ENCODE measurements around the gene NR2F1-AS1. TPM values are rescaled to one million over a fixed set of nuclear protein-coding genes. Genes with fewer than 3 reads are reported as not detected.

The NR2F1-AS1 gene
- total RNA-seq, 1 experiment from 2014 or later = 1.5 TPM

GRCh38 chr5:93433422-93433821, 147.6 kb downstream of the NR2F1-AS1 start:
- Mint-ChIP-seq H3K27me3 (ENCODE audit: low read depth) (no peaks in the 10 kb centered on the region), H3K4me3 (no peak overlapping the region), H3K9me3 (no peaks in the 10 kb centered on the region), H3K4me1 (peaks cover 9% of the 10 kb centered on the region), H3K36me3 (no peaks in the 10 kb centered on the region), H3K27ac (no peak overlapping the region)
- ATAC-seq (no peak), DNase-seq (ENCODE audit: low spot score) (no peak)
- CTCF ChIA-PET = no interaction called here
- POLR2A ChIA-PET = no interaction called here
- TF ChIP-seq ZNF416 (CRISPR knock-in tag; IDR thresholded peaks at IDR 0.05) = no peak
- no peak for TF ChIP-seq CDX4 (CRISPR knock-in tag; IDR thresholded peaks at IDR 0.05; ENCODE audit: borderline replicate concordance)
- no peak for TF ChIP-seq USF1 (CRISPR knock-in tag; IDR thresholded peaks at IDR 0.05)
- TF ChIP-seq MXD4 (CRISPR knock-in tag; IDR thresholded peaks at IDR 0.05; ENCODE audit: borderline replicate concordance) = no peak
- no peak for TF ChIP-seq ETV6 (CRISPR knock-in tag; IDR thresholded peaks at IDR 0.05)
- no peak for TF ChIP-seq ZBTB43 (CRISPR knock-in tag; IDR thresholded peaks at IDR 0.05)
- TF ChIP-seq FOXP4 (CRISPR knock-in tag; IDR thresholded peaks at IDR 0.05) = no peak
- no peak for TF ChIP-seq FOXP1 (CRISPR knock-in tag; IDR thresholded peaks at IDR 0.05; ENCODE audit: borderline replicate concordance)
- TF ChIP-seq ZBTB21 (CRISPR knock-in tag; IDR thresholded peaks at IDR 0.05; ENCODE audit: borderline replicate concordance) = no peak
- no peak for TF ChIP-seq CREB1 (CRISPR knock-in tag; IDR thresholded peaks at IDR 0.05)
- no peak for TF ChIP-seq PRRX2 (CRISPR knock-in tag; IDR thresholded peaks at IDR 0.05)
- no peak for TF ChIP-seq IRF2 (CRISPR knock-in tag; IDR thresholded peaks at IDR 0.05; ENCODE audit: borderline replicate concordance, low read depth)

- no peak overlapping the region for H3K27ac Mint-ChIP-seq
- no peaks in the 10 kb centered on the region for H3K36me3 Mint-ChIP-seq
- no peaks in the 10 kb centered on the region for H3K27me3 Mint-ChIP-seq (ENCODE audit: low read depth)
- no peak for DNase-seq (ENCODE audit: low spot score)
- TF ChIP-seq JUN (CRISPR knock-in tag; IDR thresholded peaks at IDR 0.05) (no peak), CREB1 (CRISPR knock-in tag; IDR thresholded peaks at IDR 0.05) (no peak), PREB (CRISPR knock-in tag; IDR thresholded peaks at IDR 0.05; ENCODE audit: borderline replicate concordance) (no peak), USF2 (CRISPR knock-in tag; IDR thresholded peaks at IDR 0.05) (no peak), TCF7 (CRISPR knock-in tag; IDR thresholded peaks at IDR 0.05; ENCODE audit: low read depth) (no peak), NR3C1 (CRISPR knock-in tag; conservative IDR thresholded peaks at IDR 0.05; ENCODE audit: low read depth) (no peak), NFATC4 (CRISPR knock-in tag; IDR thresholded peaks at IDR 0.05) (no peak), FOXP4 (CRISPR knock-in tag; IDR thresholded peaks at IDR 0.05) (no peak), ATF2 (CRISPR knock-in tag; IDR thresholded peaks at IDR 0.05; ENCODE audit: borderline replicate concordance, low read depth) (no peak), MXD4 (CRISPR knock-in tag; IDR thresholded peaks at IDR 0.05; ENCODE audit: borderline replicate concordance) (no peak)
- POLR2A ChIA-PET = no interaction called here
- H3K9me3 Mint-ChIP-seq = no peaks in the 10 kb centered on the region
- H3K4me3 Mint-ChIP-seq = no peak overlapping the region
- H3K4me1 Mint-ChIP-seq = peaks cover 24% of the 10 kb centered on the region
- no peak for ATAC-seq
- CTCF ChIA-PET = interaction anchor here (1.1 to 1.2 kb wide), 2 partner anchors 229 to 522 kb away, joined by 3 read pairs; no protein-coding TSS in a partner anchor
These were observed 149.8 kb downstream of the NR2F1-AS1 start for GRCh38 chr5:93431250-93431649.
